Measurements from ENCODE around the gene PI4KB. TPM values are rescaled to one million over a fixed set of nuclear protein-coding genes. Genes with fewer than 3 reads are reported as not detected.
A peak's percentile ranks its signal among the peaks of the same experiment; 100 is the strongest.

PI4KB gene
- polyA plus RNA-seq, 1 of the 3 experiments (the other 2 are of a cell fraction) = 62.9 TPM

DNA sequence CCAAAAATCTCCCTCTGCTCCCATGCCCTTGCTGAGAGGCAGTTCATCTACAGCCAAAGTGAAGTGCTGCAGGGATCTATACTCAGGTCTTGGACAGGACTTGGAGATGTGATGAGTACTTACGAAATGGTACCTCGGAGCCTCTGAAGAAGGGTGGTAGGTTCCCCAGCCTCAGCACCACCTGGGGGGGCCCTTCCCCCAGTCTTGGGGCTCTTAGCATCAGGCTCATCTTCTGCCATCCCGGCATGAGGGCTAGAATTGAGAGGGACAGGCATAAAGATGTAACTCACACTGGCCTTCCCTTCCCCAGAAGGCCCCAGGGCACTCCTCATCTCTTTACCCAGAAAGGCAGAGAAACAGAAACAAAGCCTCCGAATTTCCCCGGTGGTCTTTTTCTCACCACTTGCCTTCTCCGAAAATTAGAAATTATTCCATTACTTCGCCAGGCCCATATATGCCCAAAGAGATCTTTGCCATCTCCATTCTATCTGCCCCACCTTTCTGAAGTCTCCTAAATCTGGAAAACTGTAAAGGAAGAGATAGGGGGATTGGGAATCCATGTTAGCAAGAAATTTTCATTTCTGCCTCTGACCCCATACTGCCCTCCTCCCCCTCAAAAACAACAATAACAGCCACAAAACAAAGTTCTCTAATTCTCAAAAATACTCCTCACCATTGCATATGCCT lies 19.0 kb upstream of the PI4KB start:
- peak overlapping the region; percentile 80 for H3K4me2 ChIP-seq

GRCh38 chr1:151344291-151344690 lies 17.1 kb upstream of the PI4KB start:
- no peak overlapping the region for H3K9ac ChIP-seq
- no peak overlapping the region for H3K4me3 ChIP-seq (ENCODE audit: low read depth in 2 of 2, low read length in 1 of 2)
- H2AFZ ChIP-seq (ENCODE audit: low read depth) = no peak overlapping the region
- WGBS (ENCODE audit: low lambda C conversion rate) = 99% methylated on average over 6 of the region's 6 CpGs
- peaks cover 7% of the 10 kb centered on the region for H3K79me2 ChIP-seq (ENCODE audit: insufficient read depth)
- no peaks in the 10 kb centered on the region for H3K9me3 ChIP-seq
- CTCF ChIA-PET = interaction anchor here (0.9 to 11.2 kb wide), 5 partner anchors 19 to 390 kb away, joined by 3 to 309 read pairs (median 3); partner anchors contain the start of genes PI4KB and PSMB4
- no peak overlapping the region for H3K27ac ChIP-seq (ENCODE audit: low read depth in 2 of 2, low read length in 1 of 2)
- H4K20me1 ChIP-seq (ENCODE audit: insufficient read depth) = no peaks in the 10 kb centered on the region
- no peaks in the 10 kb centered on the region for H3K27me3 ChIP-seq (ENCODE audit: insufficient read depth)
- TF ChIP-seq CHD2 (IDR thresholded peaks at IDR 0.05; ENCODE audit: low read length, partially characterized antibody) (no peak), PBX3 (IDR thresholded peaks at IDR 0.05) (no peak), USF1 (IDR thresholded peaks at IDR 0.05; ENCODE audit: borderline replicate concordance, low read depth) (no peak), POLR2AphosphoS5 (IDR thresholded peaks at IDR 0.05; ENCODE audit: low read depth, low read length) (no peak), FOXJ3 (CRISPR knock-in tag; IDR thresholded peaks at IDR 0.05) (no peak)
- TF ChIP-seq, protein P1, sequence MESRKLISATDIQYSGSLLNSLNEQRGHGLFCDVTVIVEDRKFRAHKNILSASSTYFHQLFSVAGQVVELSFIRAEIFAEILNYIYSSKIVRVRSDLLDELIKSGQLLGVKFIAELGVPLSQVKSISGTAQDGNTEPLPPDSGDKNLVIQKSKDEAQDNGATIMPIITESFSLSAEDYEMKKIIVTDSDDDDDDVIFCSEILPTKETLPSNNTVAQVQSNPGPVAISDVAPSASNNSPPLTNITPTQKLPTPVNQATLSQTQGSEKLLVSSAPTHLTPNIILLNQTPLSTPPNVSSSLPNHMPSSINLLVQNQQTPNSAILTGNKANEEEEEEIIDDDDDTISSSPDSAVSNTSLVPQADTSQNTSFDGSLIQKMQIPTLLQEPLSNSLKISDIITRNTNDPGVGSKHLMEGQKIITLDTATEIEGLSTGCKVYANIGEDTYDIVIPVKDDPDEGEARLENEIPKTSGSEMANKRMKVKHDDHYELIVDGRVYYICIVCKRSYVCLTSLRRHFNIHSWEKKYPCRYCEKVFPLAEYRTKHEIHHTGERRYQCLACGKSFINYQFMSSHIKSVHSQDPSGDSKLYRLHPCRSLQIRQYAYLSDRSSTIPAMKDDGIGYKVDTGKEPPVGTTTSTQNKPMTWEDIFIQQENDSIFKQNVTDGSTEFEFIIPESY (IDR thresholded peaks at IDR 0.05; ENCODE audit: borderline replicate concordance, low read depth) = no peak
- DNase-seq = no peak
- H3K4me1 ChIP-seq (ENCODE audit: control insufficient read depth in 1 of 2, insufficient read depth in 2 of 2, low read depth in 1 of 2, low read length in 1 of 2) = peaks cover 8 to 13% of the 10 kb centered on the region in 2 experiments; a peak in 2 of 4 replicates
- peaks cover 6 to 34% of the 10 kb centered on the region in 2 experiments for H3K36me3 ChIP-seq (replicated peaks in 1 of 2; ENCODE audit: control insufficient read depth in 1 of 2, insufficient read depth in 2 of 2, low read length in 1 of 2)
- POLR2A ChIA-PET = no interaction called here
- no peaks in the 10 kb centered on the region for H3K9me2 ChIP-seq
- no peak overlapping the region for H3K4me2 ChIP-seq
- peaks cover 11% of the 10 kb centered on the region for H3F3A ChIP-seq (replicated peaks; ENCODE audit: insufficient read depth)

More for the DNA sequence above, 19.0 kb upstream of the PI4KB start:
- peaks cover 7% of the 10 kb centered on the region for H3K79me2 ChIP-seq (ENCODE audit: insufficient read depth)
- H3K4me3 ChIP-seq (ENCODE audit: low read depth in 2 of 2, low read length in 1 of 2) = peak overlapping the region; percentile 70 to 71
- peaks cover 4% of the 10 kb centered on the region for H3F3A ChIP-seq (replicated peaks; ENCODE audit: insufficient read depth)
- H3K27me3 ChIP-seq (ENCODE audit: insufficient read depth) = no peaks in the 10 kb centered on the region
- peak overlapping the region; percentile 77 for H2AFZ ChIP-seq (ENCODE audit: low read depth)
- CTCF ChIA-PET = interaction anchor here (11.2 kb wide), 1 partner anchor 39 kb away, joined by 309 read pairs; no protein-coding TSS in a partner anchor
- H3K9ac ChIP-seq = peak overlapping the region; percentile 80
- no peaks in the 10 kb centered on the region for H3K9me3 ChIP-seq
- peaks cover 8 to 13% of the 10 kb centered on the region in 2 experiments; a peak in 2 of 4 replicates for H3K4me1 ChIP-seq (ENCODE audit: control insufficient read depth in 1 of 2, insufficient read depth in 2 of 2, low read depth in 1 of 2, low read length in 1 of 2)
- H4K20me1 ChIP-seq (ENCODE audit: insufficient read depth) = no peaks in the 10 kb centered on the region
- peaks cover 6 to 34% of the 10 kb centered on the region in 2 experiments for H3K36me3 ChIP-seq (replicated peaks in 1 of 2; ENCODE audit: control insufficient read depth in 1 of 2, insufficient read depth in 2 of 2, low read length in 1 of 2)
- H3K27ac ChIP-seq (ENCODE audit: low read depth in 2 of 2, low read length in 1 of 2) = peak overlapping the region; percentile 83 to 99
- POLR2A ChIA-PET = interaction anchor here (1.0 kb wide), 1 partner anchor 92 kb away, joined by 5 read pairs; the partner anchor contains the start of gene PSMD4
- H3K9me2 ChIP-seq = no peaks in the 10 kb centered on the region
- 41% methylated on average over 7 of the region's 7 CpGs for WGBS (ENCODE audit: low lambda C conversion rate)
- TF ChIP-seq POLR2AphosphoS5 (IDR thresholded peaks at IDR 0.05; ENCODE audit: low read depth, low read length) (no peak), TCF12 (IDR thresholded peaks at IDR 0.05) (no peak), SIN3A (IDR thresholded peaks at IDR 0.05; ENCODE audit: borderline replicate concordance, low read depth, low read length) (no peak), RFX5 (IDR thresholded peaks at IDR 0.05; ENCODE audit: low read length) (no peak), GATA2 (CRISPR knock-in tag; IDR thresholded peaks at IDR 0.05) (no peak), EP300 (IDR thresholded peaks at IDR 0.05; ENCODE audit: borderline replicate concordance in 1 of 2, low read depth in 1 of 2, low read length in 1 of 2) (no peak), FOXJ3 (CRISPR knock-in tag; IDR thresholded peaks at IDR 0.05) (no peak), REST (IDR thresholded peaks at IDR 0.05; ENCODE audit: low read depth, low read length) (no peak), MAX (IDR thresholded peaks at IDR 0.05; ENCODE audit: low read depth) (no peak)
- DNase-seq = no peak
